Kidney (tissue), 14 donors: Measurements from ENCODE around the gene GFI1B. TPM values are rescaled to one million over a fixed set of nuclear protein-coding genes. Genes with fewer than 3 reads are reported as not detected.

ENCODE experiments used
- DNase-seq, 5 donors: peaks; one replicate each; pipeline ENCODE4 v3.0.0-alpha.2; 2013 to 2020
- FAIRE-seq: peaks from 2 replicates; lab custom pipeline; 2012; peaks lifted over from hg19 to GRCh38; lab: Jason Lieb, UNC
- H3K27ac ChIP-seq, 2 donors: one replicate each; pipeline ENCODE4 v1.7.0; 2013; ENCODE audit warnings: low read depth in 2 of 2, low read length in 2 of 2, inconsistent platforms in 1 of 2
- H3K27me3 ChIP-seq: one replicate; pipeline ENCODE4 v1.7.1; 2013; ENCODE audit warnings: low read length, inconsistent platforms; ENCODE audit not compliant: control insufficient read depth, insufficient read depth
- H3K36me3 ChIP-seq, 3 donors: one replicate each; pipeline versions ENCODE4 v1.7.0 to v1.7.1; 2013; ENCODE audit warnings: low read length in 3 of 3, control low read depth in 1 of 3, inconsistent platforms in 1 of 3; ENCODE audit not compliant: insufficient read depth in 3 of 3, control insufficient read depth in 2 of 3
- H3K4me1 ChIP-seq, 3 donors: one replicate each; pipeline versions ENCODE4 v1.7.0 to v1.7.1; 2013; ENCODE audit warnings: low read length in 3 of 3, inconsistent platforms in 1 of 3, low read depth in 1 of 3; ENCODE audit not compliant: control insufficient read depth in 2 of 3, insufficient read depth in 2 of 3
- H3K4me3 ChIP-seq, 3 donors: one replicate each; pipeline versions ENCODE4 v1.7.0 to v1.8.1; 2013; ENCODE audit warnings: low read length in 3 of 3, control low read depth in 1 of 3, inconsistent platforms in 1 of 3
- H3K9ac ChIP-seq, 3 donors: one replicate each; pipeline versions ENCODE4 v1.7.0 to v1.7.1; 2013; ENCODE audit warnings: low read length in 3 of 3, control low read depth in 1 of 3, inconsistent platforms in 1 of 3
- H3K9me3 ChIP-seq, 3 donors: one replicate each; pipeline versions ENCODE4 v1.7.0 to v1.7.1; 2013; ENCODE audit warnings: low read length in 3 of 3, control low read depth in 1 of 3, inconsistent platforms in 1 of 3; ENCODE audit not compliant: control insufficient read depth in 2 of 3, insufficient read depth in 1 of 3
- CTCF ChIP-seq: IDR thresholded peaks from 3 replicates; pipeline ENCODE4 v1.5.1; 2012; ENCODE audit warnings: mild to moderate bottlenecking, moderate library complexity, borderline replicate concordance; ENCODE audit not compliant: insufficient read depth; ENCODE audit errors: extremely low read depth
- intact Hi-C: fragments of 100-400 bp; cut with DNase I; formaldehyde crosslinking; loops from one replicate; pipeline ENCODE4 v1.11.1; 2022
- polyA plus RNA-seq: library from polyadenylated mRNA; stranded (reverse); fragments of 350-450 nt; fragmentation: Illumina TruSeq; extraction: RNeasy Lipid Tissue Mini Kit (QIAGEN cat#74804); gene quantifications from one replicate; pipeline ENCODE4 v1.2.3, GENCODE V29; 2014; ENCODE audit warnings: low read depth, low replicate concordance; ENCODE audit not compliant: insufficient read depth
- total RNA-seq: library from RNA; stranded (reverse); fragmentation: NEBNext Ultra II Directional; extraction: Animal tissue kit (Norgen Biotek cat#: 25700); gene quantifications from one replicate; pipeline ENCODE4 v1.2.1, GENCODE V29; 2021
- donor health status: control.
- donor health status: control.
- donor health status: control.
- donor health status: control.
- donor health status: control.
- donor health status: DM: yes; HTN: yes; CAD: no.
- donor health status: Normal renal cell carcinoma (clear cell type).

The GFI1B gene
- total and polyA plus RNA-seq, 2 donors from 2014 or later: 0.28 TPM; not detected in 1

DNA sequence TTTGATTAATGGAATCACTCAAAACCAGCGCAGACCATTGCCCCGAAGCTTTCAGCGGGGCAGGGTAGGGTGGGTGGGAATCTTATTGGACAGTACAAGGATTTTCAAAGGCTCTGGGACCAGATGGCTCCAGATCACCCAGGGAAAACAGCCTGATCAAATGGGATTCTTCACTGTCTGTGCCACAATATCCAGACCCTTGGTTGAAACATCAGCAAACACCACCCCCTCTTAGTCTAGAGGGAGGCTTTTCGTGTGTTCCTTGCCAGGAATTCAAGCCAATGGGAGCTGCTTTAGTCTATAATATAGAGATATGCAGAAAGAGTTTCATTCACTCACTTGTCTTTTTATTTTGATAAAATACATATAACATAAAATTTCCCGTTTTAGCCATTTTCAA, 1.7 kb downstream of the GFI1B start:
- DNase-seq (no peak), FAIRE-seq (no peak)
- no peaks in the 10 kb centered on the region for H3K36me3 ChIP-seq
- peaks cover 13% of the 10 kb centered on the region for H3K27me3 ChIP-seq
- H3K9ac ChIP-seq: no peak overlapping the region
- H3K4me1 ChIP-seq: no peaks in the 10 kb centered on the region
- intact Hi-C loops: no loop called here
- H3K9me3 ChIP-seq: no peaks in the 10 kb centered on the region
- no peak for TF ChIP-seq CTCF
- no peak overlapping the region for H3K4me3 ChIP-seq
- no peak overlapping the region for H3K27ac ChIP-seq

DNA sequence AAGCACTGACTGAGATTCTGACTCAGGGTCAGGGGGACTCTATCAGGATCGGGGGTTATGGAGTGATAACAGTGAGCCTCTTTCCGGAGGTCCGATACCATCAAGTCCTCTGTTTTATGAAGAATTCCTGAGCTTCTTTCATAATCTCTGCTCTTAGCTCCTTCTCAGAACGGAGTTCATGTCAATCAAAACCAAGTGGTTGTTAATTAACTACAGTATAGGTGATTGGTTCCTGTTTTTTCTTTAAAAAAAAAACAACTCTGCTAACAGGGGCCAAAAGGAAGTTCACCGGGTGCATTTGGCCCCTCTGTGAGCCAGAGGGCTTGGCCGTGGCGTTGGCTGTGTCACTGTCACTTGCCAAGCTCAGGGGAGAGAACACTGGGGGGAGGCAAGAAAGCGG, 4.0 kb downstream of the GFI1B start:
- peaks cover 13% of the 10 kb centered on the region for H3K27me3 ChIP-seq
- no peaks in the 10 kb centered on the region for H3K9me3 ChIP-seq
- DNase-seq: no peak
- H3K4me3 ChIP-seq: no peak overlapping the region
- no peaks in the 10 kb centered on the region for H3K36me3 ChIP-seq
- H3K4me1 ChIP-seq: no peaks in the 10 kb centered on the region
- H3K9ac ChIP-seq: no peak overlapping the region
- intact Hi-C loops: no loop called here
- H3K27ac ChIP-seq: no peak overlapping the region
- no peak for FAIRE-seq
- TF ChIP-seq CTCF: no peak

DNA sequence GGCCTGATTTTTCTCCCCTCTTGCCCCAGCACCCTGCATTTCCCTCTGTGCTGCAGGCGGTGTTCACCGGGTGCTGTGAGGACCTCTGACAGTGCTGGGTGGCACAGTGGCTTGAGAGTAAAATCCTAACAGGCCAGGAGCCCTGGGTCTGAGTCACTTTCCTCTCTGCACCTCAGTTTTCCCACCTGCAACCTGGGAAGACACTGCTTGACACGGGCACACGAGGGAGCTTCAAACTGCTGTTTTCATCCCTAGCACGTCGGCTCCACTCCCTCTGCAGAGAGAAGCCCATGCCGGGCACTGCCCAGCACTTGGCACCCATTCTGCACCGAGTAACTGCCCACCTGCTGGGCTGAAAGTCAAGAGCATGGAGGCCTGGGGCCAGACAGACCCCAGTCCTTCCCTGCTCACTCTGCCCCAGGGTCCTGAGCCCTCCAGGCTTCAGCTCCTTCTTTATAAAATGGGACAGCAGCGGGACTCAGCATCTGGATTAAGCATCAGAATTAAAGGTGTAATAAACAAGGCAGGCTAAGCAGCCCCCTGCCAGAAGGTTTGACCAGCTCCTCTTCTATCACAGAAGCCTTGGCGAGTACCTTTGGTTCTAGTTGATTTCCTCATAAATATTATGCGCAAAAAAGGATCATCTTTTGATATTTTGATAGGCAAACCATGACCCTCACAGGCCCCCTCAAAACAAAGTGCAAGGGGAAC, 5.2 kb downstream of the GFI1B start:
- H3K9me3 ChIP-seq: no peaks in the 10 kb centered on the region
- H3K4me3 ChIP-seq: no peak overlapping the region
- TF ChIP-seq CTCF: no peak
- peaks cover 10% of the 10 kb centered on the region for H3K27me3 ChIP-seq
- H3K27ac ChIP-seq: no peak overlapping the region
- H3K4me1 ChIP-seq: no peaks in the 10 kb centered on the region
- DNase-seq (no peak), FAIRE-seq (no peak)
- H3K9ac ChIP-seq: no peak overlapping the region
- H3K36me3 ChIP-seq: no peaks in the 10 kb centered on the region
- intact Hi-C loops: no loop called here
